ENCODE data around the gene SPOCD1. TPM values are rescaled to one million over a fixed set of nuclear protein-coding genes. Genes with fewer than 3 reads are reported as not detected.
"Not testable (repeated sequence)": the region's sequence is repeated elsewhere in the genome, so short reads cannot be mapped to it uniquely, and the experiment has no call there.

SPOCD1 gene
- total RNA-seq, 1 experiment from 2014 or later, result 64.0 TPM

- no peaks in the 10 kb centered on the region for H3K4me1 ChIP-seq (replicated peaks)
- H3K27me3 ChIP-seq (replicated peaks), result no peaks in the 10 kb centered on the region; the same call in 1 of the 2 replicates
- no peak for DNase-seq (ENCODE audit: low read depth in 1 of 2, low spot score in 2 of 2)
- H3K9me3 ChIP-seq (replicated peaks), result no peaks in the 10 kb centered on the region
- no peaks in the 10 kb centered on the region for H3K36me3 ChIP-seq
- no peak overlapping the region for H3K27ac ChIP-seq
- H3K4me3 ChIP-seq, result no peak overlapping the region
Observed at GRCh38 chr1:31839662-31840343, 24.0 kb upstream of the SPOCD1 start.

- no peaks in the 10 kb centered on the region for H3K4me1 ChIP-seq (replicated peaks)
- no peak for DNase-seq (ENCODE audit: low read depth in 1 of 2, low spot score in 2 of 2)
- H3K27ac ChIP-seq, result no peak overlapping the region
- H3K9me3 ChIP-seq (replicated peaks), result no peaks in the 10 kb centered on the region
- H3K4me3 ChIP-seq, result no peak overlapping the region
- H3K27me3 ChIP-seq (replicated peaks), result no peaks in the 10 kb centered on the region; the same call in 1 of the 2 replicates
- no peaks in the 10 kb centered on the region for H3K36me3 ChIP-seq
Observed at GRCh38 chr1:31837451-31838158, 21.8 kb upstream of the SPOCD1 start.

GRCh38 chr1:31836638-31837037 lies 20.8 kb upstream of the SPOCD1 start:
- no peak overlapping the region for H3K27ac ChIP-seq
- no peaks in the 10 kb centered on the region; the same call in 1 of the 2 replicates for H3K27me3 ChIP-seq (replicated peaks)
- H3K4me3 ChIP-seq, result no peak overlapping the region
- no peaks in the 10 kb centered on the region for H3K9me3 ChIP-seq (replicated peaks)
- no peak for DNase-seq (ENCODE audit: low read depth in 1 of 2, low spot score in 2 of 2)
- no peaks in the 10 kb centered on the region for H3K4me1 ChIP-seq (replicated peaks)
- H3K36me3 ChIP-seq, result no peaks in the 10 kb centered on the region

- no peaks in the 10 kb centered on the region for H3K4me1 ChIP-seq (replicated peaks)
- no peaks in the 10 kb centered on the region for H3K9me3 ChIP-seq (replicated peaks)
- H3K27me3 ChIP-seq (replicated peaks), result no peaks in the 10 kb centered on the region; the same call in 1 of the 2 replicates
- DNase-seq (ENCODE audit: low read depth in 1 of 2, low spot score in 2 of 2), result no peak
- no peaks in the 10 kb centered on the region for H3K36me3 ChIP-seq
- H3K4me3 ChIP-seq, result no peak overlapping the region
- H3K27ac ChIP-seq, result no peak overlapping the region
Observed at GRCh38 chr1:31835415-31835814, 19.6 kb upstream of the SPOCD1 start.

- Histone ChIP-seq H3K27ac (no peak overlapping the region), H3K4me1 (replicated peaks) (no peaks in the 10 kb centered on the region)
Observed at GRCh38 chr1:31834501-31834900, 18.7 kb upstream of the SPOCD1 start.

GRCh38 chr1:31831397-31832378 lies 15.9 kb upstream of the SPOCD1 start:
- Histone ChIP-seq H3K36me3 (no peaks in the 10 kb centered on the region), H3K4me3 (no peak overlapping the region), H3K9me3 (replicated peaks) (no peaks in the 10 kb centered on the region), H3K27me3 (replicated peaks) (no peaks in the 10 kb centered on the region; the same call in 1 of the 2 replicates), H3K27ac (no peak overlapping the region), H3K4me1 (replicated peaks) (no peaks in the 10 kb centered on the region)
- DNase-seq (ENCODE audit: low read depth in 1 of 2, low spot score in 2 of 2), result no peak

More at GRCh38 chr1:31834501-31834900, 18.7 kb upstream of the SPOCD1 start:
- Histone ChIP-seq H3K4me3 (no peak overlapping the region), H3K36me3 (no peaks in the 10 kb centered on the region), H3K27me3 (replicated peaks) (no peaks in the 10 kb centered on the region; the same call in 1 of the 2 replicates), H3K9me3 (replicated peaks) (no peaks in the 10 kb centered on the region)
- no peak for DNase-seq (ENCODE audit: low read depth in 1 of 2, low spot score in 2 of 2)

- H3K9me3 ChIP-seq (replicated peaks), result no peaks in the 10 kb centered on the region
- no peak overlapping the region for H3K4me3 ChIP-seq
- no peaks in the 10 kb centered on the region for H3K4me1 ChIP-seq (replicated peaks)
- H3K27me3 ChIP-seq (replicated peaks), result no peaks in the 10 kb centered on the region
- DNase-seq (ENCODE audit: low read depth in 1 of 2, low spot score in 2 of 2), result no peak
- no peak overlapping the region for H3K27ac ChIP-seq
- H3K36me3 ChIP-seq, result no peaks in the 10 kb centered on the region
Observed at GRCh38 chr1:31830511-31830910, 14.7 kb upstream of the SPOCD1 start.

GRCh38 chr1:31830065-31830464 lies 14.2 kb upstream of the SPOCD1 start:
- H3K27me3 ChIP-seq (replicated peaks), result no peaks in the 10 kb centered on the region
- no peak for DNase-seq (ENCODE audit: low read depth in 1 of 2, low spot score in 2 of 2)
- no peak overlapping the region for H3K27ac ChIP-seq
- no peaks in the 10 kb centered on the region for H3K4me1 ChIP-seq (replicated peaks)
- H3K9me3 ChIP-seq (replicated peaks), result no peaks in the 10 kb centered on the region
- H3K4me3 ChIP-seq, result no peak overlapping the region
- no peaks in the 10 kb centered on the region for H3K36me3 ChIP-seq

GRCh38 chr1:31828926-31829690 lies 13.3 kb upstream of the SPOCD1 start:
- no peaks in the 10 kb centered on the region for H3K36me3 ChIP-seq
- no peaks in the 10 kb centered on the region for H3K4me1 ChIP-seq (replicated peaks)
- H3K27ac ChIP-seq, result no peak overlapping the region
- no peak overlapping the region for H3K4me3 ChIP-seq
- no peaks in the 10 kb centered on the region for H3K9me3 ChIP-seq (replicated peaks)
- no peaks in the 10 kb centered on the region for H3K27me3 ChIP-seq (replicated peaks)
- no peak for DNase-seq (ENCODE audit: low read depth in 1 of 2, low spot score in 2 of 2)

GRCh38 chr1:31828341-31828740 lies 12.5 kb upstream of the SPOCD1 start:
- Histone ChIP-seq H3K27ac (no peak overlapping the region), H3K4me3 (no peak overlapping the region), H3K27me3 (replicated peaks) (no peaks in the 10 kb centered on the region), H3K9me3 (replicated peaks) (no peaks in the 10 kb centered on the region), H3K4me1 (replicated peaks) (no peaks in the 10 kb centered on the region), H3K36me3 (no peaks in the 10 kb centered on the region)
- no peak for DNase-seq (ENCODE audit: low read depth in 1 of 2, low spot score in 2 of 2)

GRCh38 chr1:31823780-31824179 lies 8.0 kb upstream of the SPOCD1 start:
- Histone ChIP-seq H3K27ac (no peak overlapping the region), H3K4me1 (replicated peaks) (no peaks in the 10 kb centered on the region), H3K36me3 (no peaks in the 10 kb centered on the region), H3K9me3 (replicated peaks) (no peaks in the 10 kb centered on the region), H3K27me3 (replicated peaks) (no peaks in the 10 kb centered on the region), H3K4me3 (no peak overlapping the region)
- DNase-seq (ENCODE audit: low read depth in 1 of 2, low spot score in 2 of 2), result no peak

- no peaks in the 10 kb centered on the region for H3K9me3 ChIP-seq (replicated peaks)
- DNase-seq (ENCODE audit: low read depth in 1 of 2, low spot score in 2 of 2), result no peak
- no peak overlapping the region for H3K27ac ChIP-seq
Observed at GRCh38 chr1:31822766-31823165, 6.9 kb upstream of the SPOCD1 start.

GRCh38 chr1:31820196-31820595 lies 4.4 kb upstream of the SPOCD1 start:
- H3K27ac ChIP-seq; H3K4me3 ChIP-seq; H3K9me3 ChIP-seq (replicated peaks); DNase-seq (ENCODE audit: low read depth in 1 of 2, low spot score in 2 of 2); H3K36me3 ChIP-seq; H3K4me1 ChIP-seq (replicated peaks); H3K27me3 ChIP-seq (replicated peaks): not testable (repeated sequence)

More at GRCh38 chr1:31822766-31823165, 6.9 kb upstream of the SPOCD1 start:
- Histone ChIP-seq H3K4me1 (replicated peaks) (no peaks in the 10 kb centered on the region), H3K36me3 (no peaks in the 10 kb centered on the region), H3K4me3 (no peak overlapping the region), H3K27me3 (replicated peaks) (no peaks in the 10 kb centered on the region)

Measured in SJSA1 (cell line).